NCI-H2107 (cell line): ENCODE results near the gene SYNDIG1.

Experiments used
- DNase-seq: peaks from one replicate; lab custom pipeline; 2025; lab: John Stamatoyannopoulos, UW

SYNDIG1 gene

GRCh38 chr20:24469116-24469893 is at the start of gene SYNDIG1:
Gene SYNDIG1, plus strand, starts transcription at chr20:24469629. Its CDS starts 73,469 bp downstream, at chr20:24543098.
- DNase-seq: no peak

- no peak for DNase-seq
Observed at GRCh38 chr20:24419786-24420185, 49.6 kb upstream of the SYNDIG1 start.

GRCh38 chr20:24420567-24420966 is 48.9 kb upstream of the SYNDIG1 start:
- DNase-seq: no peak

- DNase-seq: no peak
Observed at GRCh38 chr20:24421071-24421470, 48.4 kb upstream of the SYNDIG1 start.

- DNase-seq: no peak
Observed at GRCh38 chr20:24422091-24422760, 47.2 kb upstream of the SYNDIG1 start.

GRCh38 chr20:24423390-24424313 is 45.8 kb upstream of the SYNDIG1 start:
- no peak for DNase-seq

GRCh38 chr20:24425523-24426135 is 43.8 kb upstream of the SYNDIG1 start:
- no peak for DNase-seq

- DNase-seq: no peak
Observed at GRCh38 chr20:24431279-24432045, 38.0 kb upstream of the SYNDIG1 start.

- no peak for DNase-seq
Observed at GRCh38 chr20:24432046-24432442, 37.4 kb upstream of the SYNDIG1 start.

- DNase-seq: no peak
Observed at GRCh38 chr20:24436160-24436559, 33.3 kb upstream of the SYNDIG1 start.

- DNase-seq: no peak
Observed at GRCh38 chr20:24437196-24438082, 32.0 kb upstream of the SYNDIG1 start.

GRCh38 chr20:24438331-24438730 is 31.1 kb upstream of the SYNDIG1 start:
- no peak for DNase-seq

- DNase-seq: no peak
Observed at GRCh38 chr20:24439737-24440387, 29.6 kb upstream of the SYNDIG1 start.

GRCh38 chr20:24441661-24442060 is 27.8 kb upstream of the SYNDIG1 start:
- DNase-seq: no peak

GRCh38 chr20:24442909-24443308 is 26.5 kb upstream of the SYNDIG1 start:
- DNase-seq: no peak

- DNase-seq: no peak
Observed at GRCh38 chr20:24443436-24443835, 26.0 kb upstream of the SYNDIG1 start.

GRCh38 chr20:24444526-24445190 is 24.8 kb upstream of the SYNDIG1 start:
- DNase-seq: no peak

GRCh38 chr20:24445510-24446170 is 23.8 kb upstream of the SYNDIG1 start:
- DNase-seq: no peak

GRCh38 chr20:24446811-24447210 is 22.6 kb upstream of the SYNDIG1 start:
- no peak for DNase-seq
